Spleen (tissue), 7 donors: ENCODE data around the gene IGLL5.
"Not testable (repeated sequence)": the region's sequence is repeated elsewhere in the genome, so short reads cannot be mapped to it uniquely, and the experiment has no call there.

Experiments used
- POLR2AphosphoS5 ChIP-seq, 3 donors: sonication (generic); formaldehyde crosslinking; IDR thresholded peaks; one replicate each; pipeline ENCODE4 v1.5.1; 2017; ENCODE audit warnings: antibody characterized with exemption in 3 of 3
- TF ChIP-seq, protein P1 (sequence below), 11 experiments: fragments of 200-600 bp in 7 of 11; fragments of 450-650 bp in 4 of 11; sonication (generic) in 4 of 11; IDR thresholded peaks in 8 of 11; conservative IDR thresholded peaks in 3 of 11; 1 replicate in 7 of 11; 2 replicates in 4 of 11; pipeline versions ENCODE4 v1.4.0 to v1.8.0; 2016 to 2021; ENCODE audit warnings: antibody characterized with exemption in 11 of 11, inconsistent platforms in 4 of 11, mild to moderate bottlenecking in 1 of 11
- donor health status: DM: no; HTN: no; CAD: no; lungs with moderate emphysema.
- donor health status: DM: no; HTN: no; CAD: no.
- donor health status: DM: no; HTN: no; CAD: no.

GRCh38 chr22:22903781-22904192, 16.2 kb downstream of the IGLL5 start:
- TF ChIP-seq, protein P1, sequence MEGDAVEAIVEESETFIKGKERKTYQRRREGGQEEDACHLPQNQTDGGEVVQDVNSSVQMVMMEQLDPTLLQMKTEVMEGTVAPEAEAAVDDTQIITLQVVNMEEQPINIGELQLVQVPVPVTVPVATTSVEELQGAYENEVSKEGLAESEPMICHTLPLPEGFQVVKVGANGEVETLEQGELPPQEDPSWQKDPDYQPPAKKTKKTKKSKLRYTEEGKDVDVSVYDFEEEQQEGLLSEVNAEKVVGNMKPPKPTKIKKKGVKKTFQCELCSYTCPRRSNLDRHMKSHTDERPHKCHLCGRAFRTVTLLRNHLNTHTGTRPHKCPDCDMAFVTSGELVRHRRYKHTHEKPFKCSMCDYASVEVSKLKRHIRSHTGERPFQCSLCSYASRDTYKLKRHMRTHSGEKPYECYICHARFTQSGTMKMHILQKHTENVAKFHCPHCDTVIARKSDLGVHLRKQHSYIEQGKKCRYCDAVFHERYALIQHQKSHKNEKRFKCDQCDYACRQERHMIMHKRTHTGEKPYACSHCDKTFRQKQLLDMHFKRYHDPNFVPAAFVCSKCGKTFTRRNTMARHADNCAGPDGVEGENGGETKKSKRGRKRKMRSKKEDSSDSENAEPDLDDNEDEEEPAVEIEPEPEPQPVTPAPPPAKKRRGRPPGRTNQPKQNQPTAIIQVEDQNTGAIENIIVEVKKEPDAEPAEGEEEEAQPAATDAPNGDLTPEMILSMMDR (IDR thresholded peaks at IDR 0.05 in 8 of 11, conservative IDR thresholded peaks at IDR 0.05 in 3 of 11): not testable (repeated sequence)
- TF ChIP-seq POLR2AphosphoS5 (IDR thresholded peaks at IDR 0.05): peak in 1 of 3 donors; percentile 13
